Glutamatergic neuron (in vitro differentiated cells): ENCODE data around the gene GZMB. TPM values are rescaled to one million over a fixed set of nuclear protein-coding genes. Genes with fewer than 3 reads are reported as not detected.

Experiments used
- DNase-seq: peaks from one replicate; pipeline ENCODE4 v3.0.0; 2022
- H3K27ac Mint-ChIP-seq: one replicate; pipeline ENCODE4 v1.8.0; 2020; ENCODE audit warnings: mild to moderate bottlenecking, mixed read lengths, inconsistent platforms; ENCODE audit not compliant: unreplicated experiment
- H3K27me3 Mint-ChIP-seq: one replicate; pipeline ENCODE4 v1.8.0; 2020; ENCODE audit warnings: mild to moderate bottlenecking, moderate library complexity, mixed read lengths, inconsistent platforms; ENCODE audit not compliant: unreplicated experiment
- H3K36me3 Mint-ChIP-seq: one replicate; pipeline ENCODE4 v1.8.0; 2020; ENCODE audit warnings: mild to moderate bottlenecking, mixed read lengths, inconsistent platforms; ENCODE audit not compliant: unreplicated experiment
- H3K4me1 Mint-ChIP-seq: one replicate; pipeline ENCODE4 v1.8.0; 2020; ENCODE audit warnings: mild to moderate bottlenecking, low read depth, mixed read lengths, inconsistent platforms; ENCODE audit not compliant: unreplicated experiment
- H3K4me3 Mint-ChIP-seq: one replicate; pipeline ENCODE4 v1.8.0; 2020; ENCODE audit warnings: mild to moderate bottlenecking, mixed read lengths, inconsistent platforms; ENCODE audit not compliant: unreplicated experiment
- H3K9me3 Mint-ChIP-seq: one replicate; pipeline ENCODE4 v1.8.0; 2020; ENCODE audit warnings: mild to moderate bottlenecking, moderate library complexity, mixed read lengths, inconsistent platforms; ENCODE audit not compliant: unreplicated experiment
- CTCF ChIP-seq: fragments of 200-600 bp; sonication (generic); IDR thresholded peaks from one replicate; pipeline ENCODE4 v1.5.0; 2021; ENCODE audit not compliant: partially characterized antibody, unreplicated experiment
- long read RNA-seq: library from polyadenylated mRNA; unstranded; transcript quantifications from one replicate; pipeline ENCODE4 v2.0.0, GENCODE V29; 2020; ENCODE audit not compliant: unreplicated experiment
- total RNA-seq: library from RNA; stranded (reverse); fragmentation: NEBNext Ultra II Directional; extraction: Animal tissue kit (Norgen Biotek cat#: 25700); gene quantifications from one replicate; pipeline ENCODE4 v1.2.1, GENCODE V29; 2021; ENCODE audit not compliant: unreplicated experiment

Gene GZMB
- total RNA-seq = not detected
- long read RNA-seq = 0 reads

GRCh38 chr14:24634158-24634557, at the start of gene GZMB:
Gene GZMB (minus strand): TSS chr14:24634190. CDS start chr14:24634160, 30 bp downstream.
- Mint-ChIP-seq H3K27ac (no peak within 1 kb of the TSS), H3K36me3 (no peaks in the 10 kb centered on the region), H3K27me3 (peaks cover 4% of the 10 kb centered on the region), H3K9me3 (no peaks in the 10 kb centered on the region), H3K4me3 (no peak within 1 kb of the TSS), H3K4me1 (no peaks in the 10 kb centered on the region)
- TF ChIP-seq CTCF = no peak
- no peak for DNase-seq

GRCh38 chr14:24681056-24681455, 47.1 kb upstream of the GZMB start:
- TF ChIP-seq CTCF = no peak
- Mint-ChIP-seq H3K4me3 (no peak overlapping the region), H3K27me3 (no peaks in the 10 kb centered on the region), H3K36me3 (no peaks in the 10 kb centered on the region), H3K4me1 (peaks cover 2% of the 10 kb centered on the region), H3K9me3 (no peaks in the 10 kb centered on the region), H3K27ac (no peak overlapping the region)
- no peak for DNase-seq

GRCh38 chr14:24680516-24680915, 46.5 kb upstream of the GZMB start:
- no peak overlapping the region for H3K4me3 Mint-ChIP-seq
- peaks cover 2% of the 10 kb centered on the region for H3K4me1 Mint-ChIP-seq
- no peak overlapping the region for H3K27ac Mint-ChIP-seq
- TF ChIP-seq CTCF = no peak
- no peaks in the 10 kb centered on the region for H3K27me3 Mint-ChIP-seq
- no peaks in the 10 kb centered on the region for H3K9me3 Mint-ChIP-seq
- no peaks in the 10 kb centered on the region for H3K36me3 Mint-ChIP-seq
- DNase-seq = no peak

- TF ChIP-seq CTCF = peak; percentile 51
- H3K27ac Mint-ChIP-seq = no peak overlapping the region
- H3K4me3 Mint-ChIP-seq = no peak overlapping the region
- no peaks in the 10 kb centered on the region for H3K9me3 Mint-ChIP-seq
- DNase-seq = no peak
- H3K36me3 Mint-ChIP-seq = no peaks in the 10 kb centered on the region
- H3K4me1 Mint-ChIP-seq = peaks cover 2% of the 10 kb centered on the region
- no peaks in the 10 kb centered on the region for H3K27me3 Mint-ChIP-seq
Measured at GRCh38 chr14:24679248-24679961, 45.4 kb upstream of the GZMB start.

GRCh38 chr14:24678801-24679247, 44.8 kb upstream of the GZMB start:
- TF ChIP-seq CTCF = peak; percentile 97
- Mint-ChIP-seq H3K36me3 (no peaks in the 10 kb centered on the region), H3K27me3 (no peaks in the 10 kb centered on the region), H3K27ac (no peak overlapping the region), H3K4me1 (peaks cover 2% of the 10 kb centered on the region), H3K9me3 (no peaks in the 10 kb centered on the region), H3K4me3 (no peak overlapping the region)
- peak; percentile 69 for DNase-seq
